ENCODE measurements around the gene B3GNT8. TPM values are rescaled to one million over a fixed set of nuclear protein-coding genes. Genes with fewer than 3 reads are reported as not detected.

B3GNT8 gene
- total RNA-seq, 1 experiment from 2014 or later = 0.96 TPM

- Histone ChIP-seq H3K23me2 (ENCODE audit: insufficient read length, low read depth, low read length, poor library complexity, severe bottlenecking) (peaks cover 7% of the 10 kb centered on the region), H2AFZ (ENCODE audit: low read length) (no peak overlapping the region), H3K56ac (ENCODE audit: insufficient read length, low read depth, low read length) (no peak overlapping the region), H2BK20ac (ENCODE audit: low read depth, low read length, poor library complexity, severe bottlenecking) (no peak overlapping the region), H2BK15ac (ENCODE audit: low read depth, low read length) (no peak overlapping the region), H3K9me3 (ENCODE audit: control insufficient read depth, low read depth, low read length) (no peaks in the 10 kb centered on the region), H2AK5ac (ENCODE audit: insufficient read length, low read length) (no peak overlapping the region), H3K14ac (ENCODE audit: insufficient read depth, low read length) (no peak overlapping the region), H2BK12ac (ENCODE audit: insufficient read length, low read depth, low read length) (no peak overlapping the region), H3K79me2 (ENCODE audit: insufficient read depth, low read length) (no peaks in the 10 kb centered on the region), H3T11ph (ENCODE audit: low read length) (no peak overlapping the region), H2BK5ac (ENCODE audit: insufficient read length, low read length) (no peak overlapping the region), H3K27ac (ENCODE audit: insufficient read length, low read depth, low read length) (no peak overlapping the region), H3K27me3 (ENCODE audit: insufficient read depth, low read length) (no peaks in the 10 kb centered on the region), H4K5ac (ENCODE audit: insufficient read length, low read depth, low read length) (no peak overlapping the region), H4K91ac (ENCODE audit: insufficient read length, low read depth, low read length) (no peak overlapping the region), H3K18ac (ENCODE audit: insufficient read length, low read depth, low read length) (no peak overlapping the region), H4K20me1 (ENCODE audit: control insufficient read depth, insufficient read depth, insufficient read length) (no peaks in the 10 kb centered on the region), H4K8ac (replicated peaks; ENCODE audit: insufficient read length, low read depth, low read length) (no peak overlapping the region), H3K4me2 (ENCODE audit: insufficient read depth, insufficient read length, low read length) (no peak overlapping the region), H3K4ac (ENCODE audit: low read depth, low read length) (no peak overlapping the region), H3K9ac (ENCODE audit: extremely low read depth, insufficient read length, low read length) (no peak overlapping the region), H3K79me1 (ENCODE audit: insufficient read depth, low read depth, low read length, poor library complexity, severe bottlenecking) (no peaks in the 10 kb centered on the region), H3K4me1 (ENCODE audit: insufficient read depth, low read length) (peaks cover 2% of the 10 kb centered on the region; the same call in 1 of the 2 replicates), H3K23ac (ENCODE audit: insufficient read length, low read depth, low read length) (no peak overlapping the region), H2BK120ac (ENCODE audit: low read depth, low read length, poor library complexity, severe bottlenecking) (no peak overlapping the region)
- Mint-ChIP-seq H3K9me3 (no peaks in the 10 kb centered on the region; a peak in 1 of 5 replicates), H3K27ac (peak overlapping the region in 1 of 3 experiments; percentile 62; a peak in 1 of 7 replicates), H3K4me1 (peaks cover 12 to 19% of the 10 kb centered on the region in 2 experiments), H3K36me3 (ENCODE audit: insufficient read depth in 1 of 3, low read depth in 3 of 3) (peaks cover 0 to 4% (median 0%) of the 10 kb centered on the region in 3 experiments; a peak in 2 of 7 replicates), H3K27me3 (ENCODE audit: low read depth) (peaks cover 9% of the 10 kb centered on the region), H3K4me3 (peak overlapping the region in 1 of 2 experiments; percentile 79; a peak in 1 of 5 replicates)
- TF ChIP-seq CTCF (conservative IDR thresholded peaks at IDR 0.05) = peak; percentile 66
- WGBS (ENCODE audit: extremely low coverage, insufficient read length, low lambda C conversion rate) = no CpG with 5 or more reads among the region's 9 CpGs
- DNase-seq = peak; percentile 73
Measured at GRCh38 chr19:41377977-41378709, 49.0 kb downstream of the B3GNT8 start.
